ENCODE measurements around the gene RBM22.

RBM22 gene

GRCh38 chr5:150672237-150672883 lies 28.5 kb downstream of the RBM22 start:
- peak; percentile 35 for DNase-seq

GRCh38 chr5:150671509-150672236 lies 29.2 kb downstream of the RBM22 start:
- no peak for DNase-seq

- DNase-seq = no peak
Observed at GRCh38 chr5:150670948-150671310, 29.9 kb downstream of the RBM22 start.

- no peak for DNase-seq
Observed at GRCh38 chr5:150670275-150670947, 30.5 kb downstream of the RBM22 start.

GRCh38 chr5:150665044-150665443 lies 35.8 kb downstream of the RBM22 start:
- DNase-seq = peak; percentile 60

- no peak for DNase-seq
Observed at GRCh38 chr5:150663936-150664335, 36.9 kb downstream of the RBM22 start.

GRCh38 chr5:150662731-150663516 lies 37.9 kb downstream of the RBM22 start:
- DNase-seq = no peak

- DNase-seq = no peak
Observed at GRCh38 chr5:150661821-150662596, 38.9 kb downstream of the RBM22 start.

GRCh38 chr5:150661086-150661485 lies 39.8 kb downstream of the RBM22 start, which contains the start of gene MYOZ3:
MYOZ3 (plus strand) TSS chr5:150661251; CDS start chr5:150662942, 1,691 bp downstream.
- no peak for DNase-seq

GRCh38 chr5:150660108-150660831 lies 40.6 kb downstream of the RBM22 start:
- DNase-seq = no peak

GRCh38 chr5:150659360-150660107 lies 41.3 kb downstream of the RBM22 start:
- DNase-seq = no peak

GRCh38 chr5:150658699-150659265 lies 42.1 kb downstream of the RBM22 start:
- no peak for DNase-seq

GRCh38 chr5:150658121-150658520 lies 42.7 kb downstream of the RBM22 start:
- no peak for DNase-seq

- DNase-seq = peak; percentile 57
Observed at GRCh38 chr5:150656191-150657132, 44.4 kb downstream of the RBM22 start.

GRCh38 chr5:150655221-150655620 lies 45.6 kb downstream of the RBM22 start:
- DNase-seq = no peak

- no peak for DNase-seq
Observed at GRCh38 chr5:150653762-150654556, 46.9 kb downstream of the RBM22 start.

GRCh38 chr5:150653145-150653761 lies 47.6 kb downstream of the RBM22 start:
- peak; percentile 65 for DNase-seq
